Measurements from ENCODE around the gene TNS3.

TNS3 gene

DNA sequence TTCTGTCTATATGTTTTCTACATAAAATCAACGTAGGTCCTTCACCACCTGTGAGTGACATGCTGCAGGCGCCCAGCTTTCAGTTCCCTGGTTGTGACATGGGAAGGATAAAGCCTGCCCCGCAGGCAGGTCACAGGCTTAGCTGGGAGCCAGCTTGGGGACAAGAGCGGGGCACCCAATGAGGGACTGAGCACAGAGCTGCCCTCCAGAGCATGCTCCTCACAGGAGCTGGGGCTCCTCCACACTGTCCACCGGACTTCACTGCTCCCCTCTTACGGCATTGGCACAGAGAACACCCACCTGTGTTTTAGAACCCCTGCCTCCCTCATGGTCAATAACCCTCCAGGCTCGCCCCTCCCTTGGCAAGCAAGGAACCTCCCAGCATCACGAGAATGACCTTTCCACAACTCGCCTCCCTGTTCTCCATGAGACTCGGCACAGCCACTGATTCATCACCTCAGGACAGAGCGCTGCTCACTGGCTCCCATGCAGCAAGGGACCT lies 187.1 kb downstream of the TNS3 start:
- TF ChIP-seq CTCF (IDR thresholded peaks at IDR 0.05; ENCODE audit: extremely low read depth, insufficient read depth, missing control alignments), result no peak
- no peak for DNase-seq (ENCODE audit: low spot score)
- in situ Hi-C loops (cut with MboI; ENCODE audit: low pct_unique_long_range_greater_than_20kb, low sequenced_read_pairs, unreplicated experiment), result no loop called here

- TF ChIP-seq CTCF (IDR thresholded peaks at IDR 0.05; ENCODE audit: extremely low read depth, insufficient read depth, missing control alignments), result no peak
- in situ Hi-C loops (cut with MboI; ENCODE audit: low pct_unique_long_range_greater_than_20kb, low sequenced_read_pairs, unreplicated experiment), result no loop called here
- DNase-seq (ENCODE audit: low spot score), result no peak
Measured at GRCh38 chr7:47394216-47394615, 187.7 kb downstream of the TNS3 start.

DNA sequence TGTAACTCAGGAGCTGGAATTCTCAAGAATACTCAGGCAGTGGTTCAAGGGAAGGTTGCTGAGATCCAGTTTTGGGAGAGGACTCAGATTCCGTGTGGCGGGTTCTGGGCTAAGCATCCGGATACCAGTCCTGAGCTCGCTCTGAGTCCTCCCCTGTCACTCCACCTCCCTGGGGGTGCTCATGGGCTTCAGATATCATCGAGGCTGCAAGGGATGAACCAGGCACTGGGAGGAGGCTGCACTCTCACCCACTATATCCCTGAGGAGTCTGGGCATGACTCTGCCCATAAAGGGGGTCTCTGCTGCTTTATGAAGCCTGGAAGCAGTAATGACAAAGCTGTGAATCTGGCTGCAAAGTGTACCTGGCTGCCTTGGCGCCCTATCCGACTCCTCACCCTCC lies 188.5 kb downstream of the TNS3 start:
- in situ Hi-C loops (cut with MboI; ENCODE audit: low pct_unique_long_range_greater_than_20kb, low sequenced_read_pairs, unreplicated experiment), result no loop called here
- DNase-seq (ENCODE audit: low spot score), result no peak
- TF ChIP-seq CTCF (IDR thresholded peaks at IDR 0.05; ENCODE audit: extremely low read depth, insufficient read depth, missing control alignments), result no peak

- DNase-seq (ENCODE audit: low spot score), result no peak
- in situ Hi-C loops (cut with MboI; ENCODE audit: low pct_unique_long_range_greater_than_20kb, low sequenced_read_pairs, unreplicated experiment), result no loop called here
- no peak for TF ChIP-seq CTCF (IDR thresholded peaks at IDR 0.05; ENCODE audit: extremely low read depth, insufficient read depth, missing control alignments)
Measured at GRCh38 chr7:47392241-47392759, 189.6 kb downstream of the TNS3 start.

GRCh38 chr7:47391726-47392125 lies 190.2 kb downstream of the TNS3 start:
- in situ Hi-C loops (cut with MboI; ENCODE audit: low pct_unique_long_range_greater_than_20kb, low sequenced_read_pairs, unreplicated experiment), result no loop called here

DNA sequence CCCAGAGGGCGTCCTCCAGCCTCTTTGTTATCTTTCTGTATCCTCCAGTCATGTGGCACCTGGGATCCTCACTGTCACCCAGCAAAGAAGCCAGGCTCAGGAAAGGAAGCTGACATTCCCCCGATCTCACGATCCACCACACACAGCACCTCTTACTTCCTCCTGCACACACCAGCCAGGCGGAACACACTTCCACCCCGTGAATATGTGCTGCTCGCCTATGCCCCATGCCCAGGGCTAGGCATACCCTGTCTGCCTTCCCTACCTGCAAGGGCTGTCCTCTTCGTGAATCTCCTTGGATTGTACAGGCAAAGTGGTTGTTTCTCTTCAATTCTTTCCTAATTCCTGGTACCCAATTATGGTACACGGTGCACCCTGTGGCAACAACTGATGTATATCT lies 191.0 kb downstream of the TNS3 start:
- in situ Hi-C loops (cut with MboI; ENCODE audit: low pct_unique_long_range_greater_than_20kb, low sequenced_read_pairs, unreplicated experiment), result no loop called here

More at GRCh38 chr7:47391726-47392125, 190.2 kb downstream of the TNS3 start:
- no peak for TF ChIP-seq CTCF (IDR thresholded peaks at IDR 0.05; ENCODE audit: extremely low read depth, insufficient read depth, missing control alignments)
- no peak for DNase-seq (ENCODE audit: low spot score)

More for the DNA sequence above, 191.0 kb downstream of the TNS3 start:
- no peak for DNase-seq (ENCODE audit: low spot score)
- TF ChIP-seq CTCF (IDR thresholded peaks at IDR 0.05; ENCODE audit: extremely low read depth, insufficient read depth, missing control alignments), result no peak
